Astrocyte (in vitro differentiated cells and primary cell): ENCODE data around the gene HSPA9. TPM values are rescaled to one million over a fixed set of nuclear protein-coding genes. Genes with fewer than 3 reads are reported as not detected.

Experiments used
- DNase-seq: peaks from one replicate; pipeline ENCODE4 v3.0.0-alpha.2; 2010; ENCODE audit warnings: low read depth
- FAIRE-seq: peaks from 2 replicates; lab custom pipeline; 2011; peaks lifted over from hg19 to GRCh38; lab: Jason Lieb, UNC
- H2AFZ ChIP-seq: 2 replicates; pipeline ENCODE4 v1.6.0; 2012; ENCODE audit warnings: low read depth, low read length, inconsistent platforms
- H3K27ac ChIP-seq: 2 replicates; pipeline ENCODE4 v1.5.1; 2011; ENCODE audit warnings: low read depth, low read length, inconsistent platforms
- H3K27me3 ChIP-seq: 2 replicates; pipeline ENCODE4 v1.6.0; 2011; ENCODE audit warnings: low read length, inconsistent platforms; ENCODE audit not compliant: insufficient read depth
- H3K36me3 ChIP-seq: 2 replicates; pipeline ENCODE4 v1.5.1; 2011; ENCODE audit warnings: low read length, inconsistent platforms; ENCODE audit not compliant: insufficient read depth
- H3K4me1 ChIP-seq: 2 replicates; pipeline ENCODE4 v1.5.1; 2011; ENCODE audit warnings: low read length, inconsistent platforms; ENCODE audit not compliant: insufficient read depth
- H3K4me2 ChIP-seq: 2 replicates; pipeline ENCODE4 v1.6.0; 2012; ENCODE audit warnings: low read length, inconsistent platforms
- H3K4me3 ChIP-seq: 2 replicates; pipeline ENCODE4 v1.5.1; 2011; ENCODE audit warnings: low read depth, mild to moderate bottlenecking, low read length, inconsistent platforms; ENCODE audit not compliant: insufficient read depth
- H3K79me2 ChIP-seq: 2 replicates; pipeline ENCODE4 v1.6.0; 2012; ENCODE audit warnings: mild to moderate bottlenecking, low read length, inconsistent platforms; ENCODE audit not compliant: insufficient read depth
- H3K9ac ChIP-seq: 2 replicates; pipeline ENCODE4 v1.6.0; 2012; ENCODE audit warnings: mild to moderate bottlenecking, low read length, inconsistent platforms
- H3K9me3 ChIP-seq: 2 replicates; pipeline ENCODE4 v1.5.1; 2012; ENCODE audit warnings: low read depth, mild to moderate bottlenecking, low read length, inconsistent platforms; ENCODE audit not compliant: insufficient read depth
- H4K20me1 ChIP-seq: 2 replicates; pipeline ENCODE4 v1.6.0; 2012; ENCODE audit warnings: low read length, inconsistent platforms; ENCODE audit not compliant: insufficient read depth
- H3K27ac Mint-ChIP-seq: one replicate; pipeline ENCODE4 v1.8.0; 2021; ENCODE audit warnings: mild to moderate bottlenecking, mixed read lengths; ENCODE audit not compliant: unreplicated experiment
- H3K27me3 Mint-ChIP-seq: one replicate; pipeline ENCODE4 v1.8.0; 2021; ENCODE audit warnings: low read depth, mixed read lengths; ENCODE audit not compliant: unreplicated experiment
- H3K36me3 Mint-ChIP-seq: one replicate; pipeline ENCODE4 v1.8.0; 2021; ENCODE audit warnings: low read depth, mixed read lengths; ENCODE audit not compliant: unreplicated experiment
- H3K4me1 Mint-ChIP-seq: one replicate; pipeline ENCODE4 v1.8.0; 2021; ENCODE audit warnings: low read depth, mixed read lengths; ENCODE audit not compliant: unreplicated experiment
- H3K4me3 Mint-ChIP-seq: one replicate; pipeline ENCODE4 v1.8.0; 2021; ENCODE audit warnings: mild to moderate bottlenecking, moderate library complexity, mixed read lengths; ENCODE audit not compliant: unreplicated experiment
- H3K9me3 Mint-ChIP-seq: one replicate; pipeline ENCODE4 v1.8.0; 2021; ENCODE audit warnings: mild to moderate bottlenecking, mixed read lengths; ENCODE audit not compliant: unreplicated experiment
- EZH2 ChIP-seq: IDR thresholded peaks from 2 replicates; pipeline ENCODE4 v1.6.1; 2012; ENCODE audit warnings: mild to moderate bottlenecking, low read length, inconsistent platforms; ENCODE audit not compliant: insufficient read depth
- total RNA-seq: library from RNA; stranded (reverse); gene quantifications from 2 replicates; pipeline ENCODE4 v1.2.1, GENCODE V29; 2021
- TF ChIP-seq, protein P1 (sequence below): IDR thresholded peaks from 2 replicates; pipeline ENCODE4 v1.5.1; 2011; ENCODE audit warnings: low read depth, mild to moderate bottlenecking, inconsistent platforms, low read length, moderate library complexity; ENCODE audit not compliant: insufficient read depth

The HSPA9 gene
- total RNA-seq, 1 donor from 2014 or later, result 266 TPM

DNA sequence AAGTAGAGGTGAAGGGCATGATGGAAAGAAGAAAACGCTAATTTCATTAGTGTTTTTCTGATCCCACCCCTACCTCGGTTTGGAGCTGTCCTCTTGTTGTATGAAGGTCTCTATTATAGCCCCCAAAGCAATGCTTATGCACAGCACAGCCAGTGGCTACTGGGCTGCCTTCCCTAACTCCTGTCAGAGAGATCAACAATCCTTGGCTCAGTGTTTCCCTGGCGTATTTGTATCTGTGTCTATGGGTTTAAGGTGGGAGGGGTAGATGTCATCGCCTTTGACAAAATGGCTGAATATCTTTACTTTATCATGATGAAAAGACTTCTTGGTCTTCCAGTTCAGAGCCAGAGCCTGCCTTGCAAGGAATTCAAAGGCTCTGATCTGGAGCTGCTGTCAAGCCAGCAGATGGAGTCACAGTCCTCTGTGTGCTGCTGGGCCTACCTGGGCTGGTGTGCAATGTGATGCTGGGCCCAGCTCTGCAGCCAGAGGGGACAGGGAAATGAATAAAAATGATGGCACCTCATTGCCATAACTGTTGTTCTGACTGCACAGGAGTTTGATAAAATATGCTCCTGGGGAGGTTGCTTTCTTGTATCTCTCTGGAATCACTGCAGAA lies 20.1 kb upstream of the HSPA9 start:
- Histone ChIP-seq H3K27ac (no peak overlapping the region), H4K20me1 (no peaks in the 10 kb centered on the region), H3K4me2 (no peak overlapping the region), H3K9me3 (no peaks in the 10 kb centered on the region), H3K9ac (no peak overlapping the region), H3K36me3 (no peaks in the 10 kb centered on the region), H3K4me3 (no peak overlapping the region), H3K79me2 (no peaks in the 10 kb centered on the region), H3K4me1 (no peaks in the 10 kb centered on the region), H2AFZ (no peak overlapping the region), H3K27me3 (peaks cover 5% of the 10 kb centered on the region)
- H3K36me3 Mint-ChIP-seq, result no peaks in the 10 kb centered on the region
- peaks cover 19% of the 10 kb centered on the region for H3K27me3 Mint-ChIP-seq
- H3K4me3 Mint-ChIP-seq, result no peak overlapping the region
- TF ChIP-seq, protein P1, sequence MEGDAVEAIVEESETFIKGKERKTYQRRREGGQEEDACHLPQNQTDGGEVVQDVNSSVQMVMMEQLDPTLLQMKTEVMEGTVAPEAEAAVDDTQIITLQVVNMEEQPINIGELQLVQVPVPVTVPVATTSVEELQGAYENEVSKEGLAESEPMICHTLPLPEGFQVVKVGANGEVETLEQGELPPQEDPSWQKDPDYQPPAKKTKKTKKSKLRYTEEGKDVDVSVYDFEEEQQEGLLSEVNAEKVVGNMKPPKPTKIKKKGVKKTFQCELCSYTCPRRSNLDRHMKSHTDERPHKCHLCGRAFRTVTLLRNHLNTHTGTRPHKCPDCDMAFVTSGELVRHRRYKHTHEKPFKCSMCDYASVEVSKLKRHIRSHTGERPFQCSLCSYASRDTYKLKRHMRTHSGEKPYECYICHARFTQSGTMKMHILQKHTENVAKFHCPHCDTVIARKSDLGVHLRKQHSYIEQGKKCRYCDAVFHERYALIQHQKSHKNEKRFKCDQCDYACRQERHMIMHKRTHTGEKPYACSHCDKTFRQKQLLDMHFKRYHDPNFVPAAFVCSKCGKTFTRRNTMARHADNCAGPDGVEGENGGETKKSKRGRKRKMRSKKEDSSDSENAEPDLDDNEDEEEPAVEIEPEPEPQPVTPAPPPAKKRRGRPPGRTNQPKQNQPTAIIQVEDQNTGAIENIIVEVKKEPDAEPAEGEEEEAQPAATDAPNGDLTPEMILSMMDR, result no peak
- no peak for TF ChIP-seq EZH2
- no peaks in the 10 kb centered on the region for H3K4me1 Mint-ChIP-seq
- DNase-seq (no peak), FAIRE-seq (no peak)
- peaks cover 2% of the 10 kb centered on the region for H3K9me3 Mint-ChIP-seq
- H3K27ac Mint-ChIP-seq, result no peak overlapping the region

- Histone ChIP-seq H3K4me3 (no peak overlapping the region), H3K27ac (no peak overlapping the region), H3K4me2 (no peak overlapping the region), H3K36me3 (no peaks in the 10 kb centered on the region), H3K9me3 (no peaks in the 10 kb centered on the region), H4K20me1 (no peaks in the 10 kb centered on the region), H3K27me3 (peaks cover 5% of the 10 kb centered on the region), H3K79me2 (no peaks in the 10 kb centered on the region), H3K9ac (no peak overlapping the region), H2AFZ (no peak overlapping the region), H3K4me1 (no peaks in the 10 kb centered on the region)
- FAIRE-seq, result no peak
- H3K4me1 Mint-ChIP-seq, result no peaks in the 10 kb centered on the region
- no peak overlapping the region for H3K27ac Mint-ChIP-seq
- TF ChIP-seq, protein P1, result peak; percentile 46
- TF ChIP-seq EZH2, result no peak
- peaks cover 2% of the 10 kb centered on the region for H3K9me3 Mint-ChIP-seq
- H3K4me3 Mint-ChIP-seq, result no peak overlapping the region
- H3K27me3 Mint-ChIP-seq, result peaks cover 20% of the 10 kb centered on the region
- no peaks in the 10 kb centered on the region for H3K36me3 Mint-ChIP-seq
- no peak for DNase-seq
Observed at GRCh38 chr5:138594305-138595058, 19.3 kb upstream of the HSPA9 start.
